Measurements from ENCODE around the gene THSD7B.

Gene THSD7B

DNA sequence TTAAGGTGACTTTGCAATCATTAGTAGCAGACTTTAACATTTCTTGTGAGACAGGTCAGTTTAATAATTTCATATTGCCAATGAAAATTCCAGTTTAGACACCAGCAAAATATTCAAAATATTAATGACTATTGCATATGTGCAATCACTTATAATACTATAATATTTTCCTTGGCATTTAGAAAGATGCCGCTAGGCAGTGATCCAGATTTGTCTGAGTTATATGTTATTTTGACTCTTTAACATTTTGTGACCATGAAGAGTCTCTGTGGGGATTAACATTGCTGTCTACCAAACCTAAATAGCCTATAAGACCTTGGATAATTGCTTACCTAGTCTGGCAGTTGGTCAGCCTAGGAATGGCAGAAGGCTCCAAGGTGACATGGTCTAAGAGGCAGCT is 389.6 kb downstream of the THSD7B start:
- TF ChIP-seq, protein P1, sequence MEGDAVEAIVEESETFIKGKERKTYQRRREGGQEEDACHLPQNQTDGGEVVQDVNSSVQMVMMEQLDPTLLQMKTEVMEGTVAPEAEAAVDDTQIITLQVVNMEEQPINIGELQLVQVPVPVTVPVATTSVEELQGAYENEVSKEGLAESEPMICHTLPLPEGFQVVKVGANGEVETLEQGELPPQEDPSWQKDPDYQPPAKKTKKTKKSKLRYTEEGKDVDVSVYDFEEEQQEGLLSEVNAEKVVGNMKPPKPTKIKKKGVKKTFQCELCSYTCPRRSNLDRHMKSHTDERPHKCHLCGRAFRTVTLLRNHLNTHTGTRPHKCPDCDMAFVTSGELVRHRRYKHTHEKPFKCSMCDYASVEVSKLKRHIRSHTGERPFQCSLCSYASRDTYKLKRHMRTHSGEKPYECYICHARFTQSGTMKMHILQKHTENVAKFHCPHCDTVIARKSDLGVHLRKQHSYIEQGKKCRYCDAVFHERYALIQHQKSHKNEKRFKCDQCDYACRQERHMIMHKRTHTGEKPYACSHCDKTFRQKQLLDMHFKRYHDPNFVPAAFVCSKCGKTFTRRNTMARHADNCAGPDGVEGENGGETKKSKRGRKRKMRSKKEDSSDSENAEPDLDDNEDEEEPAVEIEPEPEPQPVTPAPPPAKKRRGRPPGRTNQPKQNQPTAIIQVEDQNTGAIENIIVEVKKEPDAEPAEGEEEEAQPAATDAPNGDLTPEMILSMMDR (conservative IDR thresholded peaks at IDR 0.05; ENCODE audit: low read length), result no peak
- no peak for TF ChIP-seq EZH2phosphoT487 (IDR thresholded peaks at IDR 0.05; ENCODE audit: borderline replicate concordance)
- H3K9ac ChIP-seq (ENCODE audit: low read depth, low read length, poor library complexity, severe bottlenecking), result no peak overlapping the region
- H3K27me3 ChIP-seq (ENCODE audit: insufficient read depth, low read length, poor library complexity, severe bottlenecking), result no peaks in the 10 kb centered on the region
- no peak overlapping the region for H3K4me3 ChIP-seq (ENCODE audit: low read length, poor library complexity, severe bottlenecking)
- H3K9me2 ChIP-seq (replicated peaks; ENCODE audit: low read depth, low read length), result no peaks in the 10 kb centered on the region
- no peaks in the 10 kb centered on the region for H4K20me1 ChIP-seq (ENCODE audit: insufficient read depth, low read length, poor library complexity, severe bottlenecking)
- H2AFZ ChIP-seq (ENCODE audit: low read length), result no peak overlapping the region
- H3K36me3 ChIP-seq (ENCODE audit: insufficient read depth, low read length), result no peaks in the 10 kb centered on the region
- H3K4me1 ChIP-seq (ENCODE audit: insufficient read depth, low read length, poor library complexity, severe bottlenecking), result no peaks in the 10 kb centered on the region
- H3K9me3 ChIP-seq (ENCODE audit: insufficient read depth, low read depth, low read length), result no peaks in the 10 kb centered on the region
- no peak overlapping the region for H3K4me2 ChIP-seq (ENCODE audit: low read depth, low read length, poor library complexity, severe bottlenecking)
- no peaks in the 10 kb centered on the region for H3K79me2 ChIP-seq (ENCODE audit: insufficient read depth, low read length)
- H3F3A ChIP-seq (ENCODE audit: low read depth), result no peaks in the 10 kb centered on the region

DNA sequence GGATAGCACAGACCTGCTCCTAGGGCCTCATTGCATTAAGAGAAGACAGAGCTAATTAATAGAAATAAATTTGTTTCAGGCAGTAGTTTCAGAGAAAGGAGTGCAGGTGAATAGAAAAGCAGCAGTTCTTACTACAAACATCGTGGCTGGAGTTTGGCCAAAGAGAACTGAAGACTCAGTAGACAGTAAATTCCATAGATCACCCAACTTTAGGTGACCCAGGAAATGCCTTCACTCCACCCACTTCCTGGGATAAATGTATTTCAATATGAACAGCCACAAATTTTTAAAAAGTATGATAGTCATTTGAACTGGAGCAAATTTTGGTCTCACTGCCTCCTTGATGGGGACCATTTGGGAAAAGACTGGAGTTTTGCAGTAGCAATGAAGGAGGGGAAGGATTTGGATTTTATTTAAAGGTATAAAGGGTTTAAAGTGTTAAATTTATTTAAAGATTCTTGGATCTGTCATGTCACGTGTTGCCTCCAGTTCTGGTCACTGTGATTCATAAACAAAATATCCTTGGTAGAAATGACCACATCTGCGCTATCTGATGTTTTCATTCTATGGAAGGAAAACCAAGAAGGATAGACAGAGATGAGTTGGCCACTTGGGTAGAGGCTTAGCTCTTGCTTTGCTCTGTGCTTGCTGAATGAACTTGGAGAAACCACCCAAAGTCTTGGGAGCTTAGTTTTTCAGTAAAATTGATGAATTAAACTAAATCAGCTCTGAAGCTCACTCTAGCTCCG is 390.2 kb downstream of the THSD7B start:
- no peak overlapping the region for H2AFZ ChIP-seq (ENCODE audit: low read length)
- no peak overlapping the region for H3K4me2 ChIP-seq (ENCODE audit: low read depth, low read length, poor library complexity, severe bottlenecking)
- TF ChIP-seq, protein P1 (conservative IDR thresholded peaks at IDR 0.05; ENCODE audit: low read length), result no peak
- TF ChIP-seq EZH2phosphoT487 (IDR thresholded peaks at IDR 0.05; ENCODE audit: borderline replicate concordance), result no peak
- no peaks in the 10 kb centered on the region for H3K36me3 ChIP-seq (ENCODE audit: insufficient read depth, low read length)
- H3K27me3 ChIP-seq (ENCODE audit: insufficient read depth, low read length, poor library complexity, severe bottlenecking), result no peaks in the 10 kb centered on the region
- H3K79me2 ChIP-seq (ENCODE audit: insufficient read depth, low read length), result no peaks in the 10 kb centered on the region
- no peaks in the 10 kb centered on the region for H3K9me3 ChIP-seq (ENCODE audit: insufficient read depth, low read depth, low read length)
- H3K9me2 ChIP-seq (replicated peaks; ENCODE audit: low read depth, low read length), result no peaks in the 10 kb centered on the region
- no peak overlapping the region for H3K4me3 ChIP-seq (ENCODE audit: low read length, poor library complexity, severe bottlenecking)
- H4K20me1 ChIP-seq (ENCODE audit: insufficient read depth, low read length, poor library complexity, severe bottlenecking), result no peaks in the 10 kb centered on the region
- no peaks in the 10 kb centered on the region for H3F3A ChIP-seq (ENCODE audit: low read depth)
- H3K9ac ChIP-seq (ENCODE audit: low read depth, low read length, poor library complexity, severe bottlenecking), result no peak overlapping the region
- H3K4me1 ChIP-seq (ENCODE audit: insufficient read depth, low read length, poor library complexity, severe bottlenecking), result no peaks in the 10 kb centered on the region

DNA sequence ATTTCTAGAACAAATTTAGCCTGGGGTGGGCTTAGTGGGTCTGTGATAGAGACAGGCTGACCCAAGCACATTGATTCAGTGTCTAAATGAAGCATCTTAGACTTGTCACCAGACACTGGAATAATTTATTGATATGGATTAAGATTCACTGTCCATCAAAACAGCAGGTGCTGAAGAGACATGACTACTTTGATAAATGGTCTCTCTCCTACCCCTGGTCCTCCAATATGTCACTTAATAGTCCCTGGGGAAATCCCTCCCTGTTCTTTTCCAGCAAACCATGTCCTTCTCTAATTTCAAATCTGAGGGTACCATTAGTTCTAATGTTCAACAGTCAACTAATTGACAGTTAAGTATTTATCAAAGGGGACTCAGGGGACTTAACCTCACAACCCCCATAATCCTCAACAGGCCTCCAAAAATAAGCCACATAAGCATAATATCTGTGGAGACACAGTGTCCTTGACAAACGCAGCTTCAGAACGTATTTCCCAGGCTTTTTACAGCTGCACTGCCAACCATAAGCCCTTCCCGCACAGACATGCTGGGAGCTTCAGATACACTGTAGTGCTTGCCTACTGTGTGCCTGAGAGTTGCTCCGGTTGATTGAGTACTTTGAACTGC is 391.0 kb downstream of the THSD7B start:
- H3K27me3 ChIP-seq (ENCODE audit: insufficient read depth, low read length, poor library complexity, severe bottlenecking), result no peaks in the 10 kb centered on the region
- H3K9me3 ChIP-seq (ENCODE audit: insufficient read depth, low read depth, low read length), result no peaks in the 10 kb centered on the region
- no peaks in the 10 kb centered on the region for H3F3A ChIP-seq (ENCODE audit: low read depth)
- no peaks in the 10 kb centered on the region for H3K4me1 ChIP-seq (ENCODE audit: insufficient read depth, low read length, poor library complexity, severe bottlenecking)
- TF ChIP-seq, protein P1 (conservative IDR thresholded peaks at IDR 0.05; ENCODE audit: low read length), result no peak
- TF ChIP-seq EZH2phosphoT487 (IDR thresholded peaks at IDR 0.05; ENCODE audit: borderline replicate concordance), result no peak
- H3K9me2 ChIP-seq (replicated peaks; ENCODE audit: low read depth, low read length), result no peaks in the 10 kb centered on the region
- no peaks in the 10 kb centered on the region for H3K79me2 ChIP-seq (ENCODE audit: insufficient read depth, low read length)
- no peaks in the 10 kb centered on the region for H3K36me3 ChIP-seq (ENCODE audit: insufficient read depth, low read length)
- no peak overlapping the region for H2AFZ ChIP-seq (ENCODE audit: low read length)
- no peak overlapping the region for H3K4me2 ChIP-seq (ENCODE audit: low read depth, low read length, poor library complexity, severe bottlenecking)
- H3K4me3 ChIP-seq (ENCODE audit: low read length, poor library complexity, severe bottlenecking), result no peak overlapping the region
- H3K9ac ChIP-seq (ENCODE audit: low read depth, low read length, poor library complexity, severe bottlenecking), result no peak overlapping the region
- no peaks in the 10 kb centered on the region for H4K20me1 ChIP-seq (ENCODE audit: insufficient read depth, low read length, poor library complexity, severe bottlenecking)

Measured in Loucy (cell line).